RPMI7951 (cell line): ENCODE measurements around the gene WWC1. TPM values are rescaled to one million over a fixed set of nuclear protein-coding genes. Genes with fewer than 3 reads are reported as not detected.
"Not testable (repeated sequence)": the region's sequence is repeated elsewhere in the genome, so short reads cannot be mapped to it uniquely, and the experiment has no call there.

Source experiments
- DNase-seq: peaks from one replicate; pipeline ENCODE4 v3.0.0-alpha.2; 2012; ENCODE audit warnings: low read depth
- total RNA-seq: library from RNA; depleted of rRNA; stranded (reverse); fragments of >200 nt; shearing (Covaris generic); gene quantifications from 2 replicates; pipeline ENCODE4 v1.2.3, GENCODE V29; 2014

The WWC1 gene
- total RNA-seq, 1 experiment from 2014 or later = 0.24 TPM

DNA sequence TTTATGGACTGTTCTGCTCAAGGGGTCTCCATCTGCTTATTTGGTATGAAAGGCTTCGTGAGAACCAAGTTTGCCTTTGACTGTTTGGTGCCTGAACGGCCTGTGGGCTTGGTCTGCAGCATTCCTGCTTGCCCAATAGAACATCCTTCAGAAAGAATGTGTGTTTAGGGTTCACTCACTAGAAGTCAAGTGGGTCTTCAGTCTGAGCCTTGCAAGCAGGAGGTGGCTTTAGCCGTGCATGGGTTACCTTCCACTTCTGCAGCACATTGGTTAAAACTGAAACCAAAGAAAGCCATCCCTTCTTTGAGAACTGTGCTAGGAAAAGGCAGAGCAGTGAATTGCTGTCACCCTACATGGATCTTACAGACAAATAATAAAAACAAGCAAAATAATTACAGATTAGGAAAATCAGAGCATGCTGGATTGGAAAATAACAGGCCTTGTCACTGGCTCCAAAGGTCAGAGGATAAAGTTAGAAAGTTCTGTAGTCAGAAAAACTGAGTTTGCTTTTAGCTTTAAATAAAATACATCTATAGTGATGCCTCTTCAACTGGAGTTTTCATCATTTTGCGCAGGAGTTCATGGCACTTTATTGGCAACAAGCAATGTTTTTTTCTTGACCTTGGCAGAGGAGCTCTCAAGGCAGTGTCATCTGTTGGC lies 16.6 kb downstream of the WWC1 start:
- no peak for DNase-seq

DNA sequence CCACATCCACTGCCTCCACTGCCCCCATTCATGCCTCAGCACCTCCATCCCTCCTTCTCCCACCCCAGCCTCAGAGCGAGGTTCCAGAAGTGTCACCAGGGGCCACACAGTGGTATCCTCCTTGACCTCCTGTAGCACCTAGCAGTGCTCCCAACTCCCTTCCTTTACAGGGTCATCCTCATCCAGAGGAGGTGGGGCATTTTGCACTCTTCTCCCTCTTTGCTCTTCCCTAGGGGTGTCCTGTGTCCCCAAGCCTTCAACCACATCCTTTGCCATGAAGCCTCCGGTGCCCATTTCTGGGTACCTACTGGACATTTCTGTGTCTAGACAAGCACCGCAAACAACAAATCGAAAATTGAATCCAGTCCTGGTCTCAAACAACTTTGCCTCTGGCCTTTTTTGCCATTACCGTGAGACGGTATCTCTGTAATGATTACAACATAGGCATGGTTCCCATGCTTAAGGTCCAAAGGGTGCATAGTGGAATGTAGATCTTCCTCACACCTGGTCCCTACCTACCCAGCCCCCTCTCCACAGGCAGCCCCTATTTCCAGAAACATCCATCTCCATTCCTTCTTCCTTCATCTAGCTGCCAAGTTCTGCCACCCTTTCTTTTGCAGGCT lies 17.6 kb downstream of the WWC1 start:
- DNase-seq = no peak

DNA sequence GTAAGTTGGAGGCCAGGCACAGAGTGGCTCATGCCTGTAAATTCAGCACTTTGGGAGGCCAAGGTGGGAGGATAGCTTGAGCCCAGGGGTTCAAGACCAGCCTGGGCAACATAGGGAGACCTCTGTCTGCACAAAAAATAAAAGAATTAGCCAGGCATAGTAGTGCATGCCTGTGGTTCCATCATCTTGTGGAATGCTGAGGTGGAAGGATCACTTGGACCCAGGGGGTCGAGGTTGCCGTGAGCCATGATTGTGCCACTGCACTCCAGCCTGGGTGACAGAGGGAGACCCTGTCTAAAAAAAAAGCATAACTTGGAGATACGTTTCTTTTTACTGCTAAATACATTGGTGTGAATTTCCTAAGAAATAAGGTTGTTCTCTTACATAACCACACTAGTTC lies 19.1 kb downstream of the WWC1 start:
- DNase-seq = not testable (repeated sequence)

DNA sequence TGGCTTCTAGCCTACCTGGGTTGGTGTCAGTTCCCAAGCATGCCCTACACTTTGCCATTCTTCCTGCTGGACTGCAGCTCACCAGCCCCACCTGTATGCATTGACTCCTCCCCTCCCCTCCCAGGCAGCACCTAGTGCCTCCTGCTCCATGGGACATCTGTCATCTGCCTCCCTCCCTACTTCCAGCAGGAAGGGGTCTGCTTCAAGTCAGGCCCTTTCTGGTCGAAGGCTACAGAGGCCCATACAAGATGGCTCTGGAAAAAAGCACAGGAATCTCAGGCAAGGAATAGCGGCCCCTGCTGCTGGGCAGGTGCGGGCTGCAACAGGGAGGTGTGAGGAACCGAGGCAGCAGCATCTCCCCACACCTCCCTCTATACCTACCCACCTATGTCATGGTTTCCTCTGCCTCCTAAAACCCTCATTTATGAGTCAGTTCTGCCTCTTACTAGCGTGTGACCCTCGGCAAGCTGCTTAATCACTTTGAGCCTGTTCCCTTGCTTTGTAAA lies 19.7 kb downstream of the WWC1 start:
- DNase-seq = no peak

DNA sequence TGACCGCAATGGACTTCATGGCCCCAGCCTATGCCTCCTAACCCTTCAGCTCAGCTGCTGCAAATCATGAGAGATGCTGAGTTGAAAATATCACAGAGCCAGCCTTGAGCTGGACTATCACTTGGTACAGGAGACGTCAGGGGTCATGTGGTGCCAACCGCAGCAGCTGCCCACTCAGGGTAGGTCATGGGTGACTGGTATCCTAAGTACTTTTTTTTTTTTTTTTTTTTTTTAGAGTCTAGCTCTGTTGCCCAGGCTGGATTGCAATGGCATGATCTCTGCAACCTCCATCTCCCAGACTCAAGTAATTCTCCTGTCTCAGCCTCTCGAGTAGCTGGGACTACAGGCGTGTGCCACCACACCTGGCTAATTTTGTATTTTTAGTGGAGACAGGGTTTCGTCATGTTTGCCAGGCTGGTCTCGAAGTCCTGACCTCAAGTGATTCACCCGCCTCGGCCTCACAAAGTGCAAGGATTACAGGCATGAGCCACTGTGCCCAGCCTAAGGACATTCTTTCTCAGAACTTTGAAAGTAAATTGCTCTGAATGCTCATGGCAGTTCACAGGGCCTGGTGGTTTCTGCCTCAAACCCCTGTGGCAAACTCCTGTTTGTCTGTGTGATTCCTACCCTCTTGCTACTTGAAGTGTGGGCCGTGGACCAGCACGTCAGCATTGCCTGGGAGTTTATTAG lies 21.3 kb downstream of the WWC1 start:
- no peak for DNase-seq

- no peak for DNase-seq
These were observed 22.3 kb downstream of the WWC1 start for GRCh38 chr5:168313596-168314204.

DNA sequence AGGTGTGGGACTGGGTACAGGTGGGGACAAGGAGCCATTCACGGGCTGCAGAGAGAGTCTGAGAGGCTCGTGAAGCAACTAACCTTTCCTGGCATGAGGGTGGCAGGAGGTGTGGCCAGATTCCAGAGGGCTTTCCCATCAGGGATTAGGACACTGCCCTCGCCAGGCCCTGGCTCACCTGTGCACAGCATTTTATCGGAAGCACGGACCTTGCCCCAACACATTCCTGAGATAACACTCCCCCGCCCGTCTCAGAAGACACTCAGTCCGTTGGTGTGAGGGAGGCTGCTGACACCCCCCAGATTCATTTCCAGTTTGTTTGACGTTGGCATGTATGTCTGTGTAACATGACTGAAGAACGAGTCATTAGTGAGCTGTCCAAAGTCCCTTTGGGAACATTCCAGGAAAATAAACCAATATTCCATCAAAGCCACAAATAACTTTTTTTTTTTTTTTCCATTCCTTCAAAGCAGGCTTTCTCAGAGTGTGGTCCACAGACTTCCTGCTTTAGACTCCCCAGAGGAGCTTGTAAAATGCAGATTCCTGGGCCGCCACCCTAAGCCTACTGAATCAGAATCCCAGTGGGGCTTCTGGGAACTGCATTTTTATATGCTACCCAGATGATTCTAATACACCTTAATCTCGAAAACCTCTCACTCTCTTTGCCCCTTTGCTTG lies 23.4 kb downstream of the WWC1 start:
- DNase-seq = peak; percentile 64

DNA sequence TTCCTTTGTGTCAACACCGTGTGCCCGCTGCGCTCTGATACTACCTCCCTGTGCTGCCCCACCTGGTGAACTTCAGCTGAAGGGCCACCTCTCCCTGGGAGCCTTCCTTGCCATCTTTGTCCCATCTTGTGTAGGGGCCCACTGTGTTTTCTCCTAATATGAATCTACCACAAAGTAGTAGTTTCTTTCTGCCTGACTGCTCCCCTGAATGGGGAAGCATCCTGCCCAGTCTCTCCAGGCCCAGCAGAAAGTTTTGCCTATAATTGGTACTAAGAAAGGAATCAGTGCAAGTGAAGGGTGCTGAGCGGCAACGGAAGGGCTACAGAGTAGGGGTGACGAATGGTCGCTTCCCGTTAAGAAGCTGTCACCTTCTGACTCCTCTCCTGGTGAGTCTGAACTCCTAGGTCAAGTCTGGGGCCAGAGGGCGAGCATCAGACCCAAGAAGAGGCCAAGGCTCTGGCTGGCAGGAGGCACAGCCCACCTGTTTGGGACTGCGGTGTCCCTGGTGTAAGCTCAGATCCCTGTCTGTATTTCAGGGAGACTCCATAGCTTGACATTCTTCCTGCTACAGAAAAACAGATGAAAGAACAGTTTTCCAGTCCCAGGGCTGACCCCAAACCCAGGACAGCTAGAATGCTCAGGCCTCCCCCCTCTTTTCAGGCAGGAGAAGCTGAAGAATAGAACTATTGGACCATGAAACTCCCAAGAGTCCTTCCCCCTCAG lies 24.1 kb downstream of the WWC1 start:
- DNase-seq = no peak

DNA sequence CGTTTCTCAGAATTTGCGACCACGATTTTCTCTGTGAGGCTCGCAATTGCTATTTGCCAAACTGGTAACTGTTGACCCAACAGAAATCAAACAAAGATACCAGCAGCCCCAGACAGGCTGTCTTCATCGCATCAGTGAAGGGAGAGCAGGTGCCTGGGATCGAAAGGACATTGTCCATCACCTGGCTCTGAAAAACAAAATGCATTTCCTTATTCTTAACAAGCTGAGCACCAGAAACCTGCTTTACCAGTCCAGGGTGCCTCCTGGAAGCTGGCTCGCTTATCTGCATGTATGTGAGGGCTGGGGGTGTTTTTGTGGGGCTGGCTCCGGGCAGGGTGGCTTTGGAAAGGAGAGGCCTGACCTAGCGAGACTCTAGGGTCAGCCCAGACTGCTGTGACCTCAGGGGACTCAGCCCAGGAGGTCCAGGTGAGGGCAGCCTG lies 24.7 kb downstream of the WWC1 start:
- no peak for DNase-seq

- DNase-seq = no peak
These were observed 25.7 kb downstream of the WWC1 start for GRCh38 chr5:168317096-168317520.

GRCh38 chr5:168317521-168318147 lies 26.2 kb downstream of the WWC1 start:
- peak; percentile 82 for DNase-seq

DNA sequence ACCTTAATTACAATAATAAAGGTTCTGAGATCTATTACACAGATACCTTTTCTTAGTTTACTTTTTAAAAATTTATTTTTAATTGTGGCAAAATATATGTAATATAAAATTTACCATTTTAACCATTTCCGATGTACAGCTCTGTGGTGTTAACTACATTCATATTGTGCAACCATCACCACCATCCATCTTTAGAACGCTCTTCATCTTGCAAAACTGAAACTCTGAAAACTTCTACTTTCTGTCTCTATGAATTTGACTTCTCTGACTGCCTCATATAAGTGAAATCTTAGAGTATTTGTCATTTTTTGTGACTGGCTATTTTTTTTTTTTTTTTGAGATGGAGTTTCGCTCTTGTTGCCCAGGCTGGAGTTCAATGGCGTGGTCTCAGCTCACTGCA lies 26.8 kb downstream of the WWC1 start:
- no peak for DNase-seq

- DNase-seq = no peak
These were observed 28.3 kb downstream of the WWC1 start for GRCh38 chr5:168319774-168320173.

DNA sequence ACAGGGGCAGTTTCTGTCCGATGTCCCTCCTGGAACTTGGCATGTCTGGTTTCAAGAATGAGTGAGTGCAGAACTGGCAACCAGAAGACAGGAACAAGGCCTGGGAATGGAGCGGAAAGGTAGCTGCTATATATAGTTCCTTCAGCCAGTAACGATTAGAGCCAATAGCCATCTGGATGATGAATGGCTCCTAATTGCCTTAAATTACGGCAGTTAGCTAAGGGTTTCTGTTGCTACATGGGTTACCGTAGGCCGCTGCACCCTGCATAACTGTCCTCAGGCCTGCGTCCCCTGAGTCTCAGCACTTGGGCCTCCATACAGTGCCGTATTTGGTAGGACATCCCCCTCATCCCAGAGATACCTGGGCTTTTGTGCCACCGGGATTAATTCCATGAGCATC lies 29.4 kb downstream of the WWC1 start:
- no peak for DNase-seq

DNA sequence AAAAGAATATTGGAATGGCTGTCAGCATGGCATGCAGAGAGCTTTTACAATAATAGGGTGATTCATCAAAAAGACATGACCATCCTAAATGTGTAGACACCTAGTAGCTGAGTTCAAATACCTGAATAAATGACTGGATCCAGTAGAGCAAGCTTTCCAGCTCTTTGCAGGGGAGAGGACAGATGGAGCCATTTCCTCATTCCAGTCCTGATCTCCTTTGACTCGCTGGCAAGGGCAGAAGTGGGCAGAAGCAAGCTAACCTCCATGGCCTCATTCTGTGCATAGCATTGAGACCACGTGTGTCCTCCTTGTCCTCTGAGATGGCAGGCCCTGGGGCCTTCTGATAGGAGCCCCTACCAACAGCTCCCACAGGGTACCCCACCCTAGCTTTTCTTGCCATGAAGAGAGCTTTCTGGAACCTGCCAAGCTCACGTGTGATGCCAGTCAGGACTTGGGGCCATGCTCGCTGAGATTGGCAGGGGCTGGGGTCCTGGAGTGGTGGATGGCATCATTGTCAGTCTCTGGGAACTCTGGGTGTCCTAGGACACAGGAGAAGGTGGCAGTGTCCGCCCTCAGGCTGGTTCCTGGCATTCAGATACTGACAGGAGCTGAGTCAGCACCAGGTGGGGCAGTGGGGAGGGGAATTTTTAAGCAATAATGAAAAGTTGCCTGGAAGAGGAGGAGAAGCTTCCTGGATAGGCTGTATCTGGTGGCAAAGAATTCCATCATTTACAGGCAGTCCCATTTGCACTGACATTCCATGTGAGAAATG lies 33.6 kb downstream of the WWC1 start:
- no peak for DNase-seq

DNA sequence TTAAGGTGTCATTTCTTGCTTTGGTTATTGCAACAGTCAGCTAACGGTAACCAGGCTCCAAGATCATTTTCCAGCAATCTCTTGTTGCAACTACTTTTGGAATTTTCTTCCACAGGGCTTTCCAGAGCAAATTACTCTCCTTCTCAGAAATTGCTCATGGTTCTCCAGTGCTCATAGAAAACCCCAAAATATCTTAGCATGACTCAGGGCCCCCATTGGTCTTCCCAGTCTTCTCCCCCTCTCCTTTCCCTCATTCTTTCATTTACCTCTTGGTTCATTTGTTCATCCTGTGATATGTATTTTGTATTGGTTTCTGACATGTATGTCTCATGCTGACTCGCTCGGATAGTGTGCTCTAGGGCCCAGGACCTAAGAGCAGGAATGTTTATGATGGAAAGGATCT lies 35.6 kb downstream of the WWC1 start:
- DNase-seq = no peak

DNA sequence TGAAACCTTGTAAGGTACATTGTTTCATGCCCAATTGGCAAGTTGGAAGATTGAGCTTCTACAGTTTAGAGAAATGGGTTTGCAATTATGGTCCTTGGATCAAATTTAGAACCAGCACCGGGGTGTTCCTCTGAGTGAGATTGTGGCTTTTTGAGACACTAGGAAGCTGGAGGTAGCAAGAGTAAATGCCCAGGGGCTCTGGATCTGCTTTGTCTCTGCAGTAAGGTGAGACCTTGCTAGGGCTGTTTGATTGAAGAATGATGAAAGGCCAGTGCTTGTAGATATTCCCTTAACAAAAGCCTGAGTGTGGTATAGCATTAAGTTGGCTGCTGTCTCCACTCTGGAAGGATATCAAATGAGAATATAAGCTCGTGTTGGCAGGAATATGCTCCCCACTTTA lies 36.0 kb downstream of the WWC1 start:
- no peak for DNase-seq

DNA sequence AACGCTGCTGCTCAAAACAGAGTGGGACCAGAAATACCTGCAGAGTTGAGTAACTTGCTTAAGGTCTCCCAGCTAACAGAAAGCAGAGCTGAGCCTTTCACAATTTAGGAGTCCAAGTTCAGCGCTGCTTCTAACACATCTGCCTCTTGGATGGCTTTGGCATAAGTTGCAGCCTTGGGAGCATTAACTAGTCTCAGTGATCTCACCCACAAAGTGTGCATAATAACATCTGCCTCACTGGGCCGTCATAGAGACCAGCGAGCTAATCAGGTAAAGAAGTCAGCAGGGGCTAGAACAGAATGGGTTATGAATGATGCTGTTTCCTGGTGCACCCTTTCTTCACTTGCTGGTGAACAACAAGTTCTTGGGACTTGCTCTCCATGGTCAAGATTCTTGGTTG lies 36.5 kb downstream of the WWC1 start:
- no peak for DNase-seq

- DNase-seq = no peak
These were observed 37.4 kb downstream of the WWC1 start for GRCh38 chr5:168328814-168329213.

- DNase-seq = no peak
These were observed 37.9 kb downstream of the WWC1 start for GRCh38 chr5:168329302-168329701.
